Astrocyte (in vitro differentiated cells and primary cell): ENCODE data around the gene MYOZ1.

Experiments used
- CTCF ChIP-seq: IDR thresholded peaks from 2 replicates; pipeline ENCODE4 v1.5.1; 2011; ENCODE audit warnings: low read depth, mild to moderate bottlenecking, inconsistent platforms, low read length, moderate library complexity; ENCODE audit not compliant: insufficient read depth
- EZH2 ChIP-seq: IDR thresholded peaks from 2 replicates; pipeline ENCODE4 v1.6.1; 2012; ENCODE audit warnings: mild to moderate bottlenecking, low read length, inconsistent platforms; ENCODE audit not compliant: insufficient read depth

DNA sequence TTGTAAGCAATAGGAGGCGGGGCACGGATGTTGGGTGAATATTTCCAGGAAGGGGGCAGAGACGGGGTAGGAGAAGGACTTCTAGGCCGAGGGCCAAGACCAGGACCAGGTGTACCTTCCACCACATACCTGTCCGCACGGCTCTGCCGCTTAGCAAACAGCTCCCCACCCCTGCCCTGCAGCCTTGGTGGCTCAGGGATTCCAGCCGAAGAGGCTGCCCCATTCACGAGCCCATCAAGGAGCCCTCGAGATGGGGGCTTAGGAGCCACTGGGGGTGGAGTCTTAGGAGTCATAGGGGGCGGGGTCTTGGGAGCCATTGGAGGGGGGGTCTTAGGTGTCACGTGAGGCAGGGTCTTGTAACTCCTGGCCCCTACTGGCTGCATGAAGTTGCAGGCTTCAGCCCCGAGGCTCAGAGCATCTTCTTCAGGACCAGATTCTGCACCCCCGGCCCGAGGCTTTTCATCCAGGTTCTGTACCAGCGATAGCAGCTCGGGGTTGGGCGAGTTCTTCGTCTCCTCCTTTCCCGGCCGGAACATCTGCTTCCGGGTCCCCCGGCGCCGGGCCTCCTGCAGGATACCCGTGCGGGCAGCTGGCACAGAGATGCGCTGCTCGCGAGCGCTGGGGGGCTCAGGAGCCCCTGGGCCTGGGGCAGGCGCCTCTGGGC lies 6.1 kb upstream of the MYOZ1 start:
- no peak for TF ChIP-seq CTCF
- TF ChIP-seq EZH2 = no peak
